Measurements from ENCODE around the gene RBM19. TPM values are rescaled to one million over a fixed set of nuclear protein-coding genes. Genes with fewer than 3 reads are reported as not detected.

Gene RBM19
- total and polyA plus RNA-seq, 4 donors: 7.9 to 18.7 (median 9.0) TPM

GRCh38 chr12:113914806-113915205, 51.3 kb downstream of the RBM19 start:
- DNase-seq (ENCODE audit: low spot score): no peak
- Histone ChIP-seq H3K4me1 (ENCODE audit: control insufficient read depth in 4 of 4, insufficient read depth in 4 of 4, low read length in 3 of 4) (no peaks in the 10 kb centered on the region), H3K4me3 (ENCODE audit: low read depth in 1 of 3, low read length in 3 of 3) (no peak overlapping the region), H3K36me3 (ENCODE audit: control insufficient read depth in 4 of 4, insufficient read depth in 3 of 4, low read depth in 1 of 4, low read length in 3 of 4) (peaks cover 0 to 61% (median 3%) of the 10 kb centered on the region in 4 donors), H3K27me3 (ENCODE audit: control insufficient read depth in 4 of 4, insufficient read depth in 4 of 4, low read length in 3 of 4) (no peaks in the 10 kb centered on the region), H3K9ac (ENCODE audit: low read depth in 1 of 2, low read length in 2 of 2) (no peak overlapping the region), H3K27ac (ENCODE audit: low read depth in 1 of 2, low read length in 2 of 2) (no peak overlapping the region), H3K9me3 (ENCODE audit: control insufficient read depth in 4 of 4, low read length in 3 of 4) (no peaks in the 10 kb centered on the region)
- 97% methylated on average over 13 of the region's 13 CpGs for WGBS
- no peak for TF ChIP-seq FOXA1 (IDR thresholded peaks at IDR 0.05)
- TF ChIP-seq HNF4G (IDR thresholded peaks at IDR 0.05): no peak
- no peak for TF ChIP-seq REST (IDR thresholded peaks at IDR 0.05)
- TF ChIP-seq JUND (IDR thresholded peaks at IDR 0.05): no peak
- TF ChIP-seq NR2F2 (IDR thresholded peaks at IDR 0.05): no peak

GRCh38 chr12:113914176-113914575, 51.9 kb downstream of the RBM19 start:
- Histone ChIP-seq H3K36me3 (ENCODE audit: control insufficient read depth in 4 of 4, insufficient read depth in 3 of 4, low read depth in 1 of 4, low read length in 3 of 4) (peaks cover 0 to 61% (median 3%) of the 10 kb centered on the region in 4 donors), H3K27me3 (ENCODE audit: control insufficient read depth in 4 of 4, insufficient read depth in 4 of 4, low read length in 3 of 4) (no peaks in the 10 kb centered on the region), H3K4me1 (ENCODE audit: control insufficient read depth in 4 of 4, insufficient read depth in 4 of 4, low read length in 3 of 4) (no peaks in the 10 kb centered on the region), H3K9ac (ENCODE audit: low read depth in 1 of 2, low read length in 2 of 2) (no peak overlapping the region), H3K9me3 (ENCODE audit: control insufficient read depth in 4 of 4, low read length in 3 of 4) (no peaks in the 10 kb centered on the region), H3K27ac (ENCODE audit: low read depth in 1 of 2, low read length in 2 of 2) (no peak overlapping the region), H3K4me3 (ENCODE audit: low read depth in 1 of 3, low read length in 3 of 3) (no peak overlapping the region)
- 96% methylated on average over 10 of the region's 10 CpGs for whole genome bisulfite sequencing
- TF ChIP-seq RAD21 (IDR thresholded peaks at IDR 0.05) (no peak), RXRA (IDR thresholded peaks at IDR 0.05) (no peak), FOXA1 (IDR thresholded peaks at IDR 0.05) (no peak), JUND (IDR thresholded peaks at IDR 0.05) (no peak), TAF1 (conservative IDR thresholded peaks at IDR 0.05) (no peak), HNF4G (IDR thresholded peaks at IDR 0.05) (no peak), ZBTB33 (IDR thresholded peaks at IDR 0.05) (no peak), MAX (IDR thresholded peaks at IDR 0.05) (no peak), YY1 (IDR thresholded peaks at IDR 0.05) (no peak), ATF3 (IDR thresholded peaks at IDR 0.05) (no peak), NR2F2 (IDR thresholded peaks at IDR 0.05) (no peak), GABPA (IDR thresholded peaks at IDR 0.05 in 1 of 2, conservative IDR thresholded peaks at IDR 0.05 in 1 of 2) (no peak), SP1 (IDR thresholded peaks at IDR 0.05) (no peak), FOXA2 (IDR thresholded peaks at IDR 0.05) (no peak), REST (IDR thresholded peaks at IDR 0.05) (no peak), HNF4A (conservative IDR thresholded peaks at IDR 0.05) (no peak)
- no peak for DNase-seq (ENCODE audit: low spot score)
